Activated CD4-positive, CD25-positive, alpha-beta regulatory T cell treated with anti-CD3 and anti-CD28 coated beads, Interleukin-2, amount 50 U/mL, for 72 hours (primary cell): ENCODE measurements around the gene SEMA5A.

Source experiments
- DNase-seq: peaks from one replicate; pipeline ENCODE4 v3.0.0; 2021

The SEMA5A gene, protein sequence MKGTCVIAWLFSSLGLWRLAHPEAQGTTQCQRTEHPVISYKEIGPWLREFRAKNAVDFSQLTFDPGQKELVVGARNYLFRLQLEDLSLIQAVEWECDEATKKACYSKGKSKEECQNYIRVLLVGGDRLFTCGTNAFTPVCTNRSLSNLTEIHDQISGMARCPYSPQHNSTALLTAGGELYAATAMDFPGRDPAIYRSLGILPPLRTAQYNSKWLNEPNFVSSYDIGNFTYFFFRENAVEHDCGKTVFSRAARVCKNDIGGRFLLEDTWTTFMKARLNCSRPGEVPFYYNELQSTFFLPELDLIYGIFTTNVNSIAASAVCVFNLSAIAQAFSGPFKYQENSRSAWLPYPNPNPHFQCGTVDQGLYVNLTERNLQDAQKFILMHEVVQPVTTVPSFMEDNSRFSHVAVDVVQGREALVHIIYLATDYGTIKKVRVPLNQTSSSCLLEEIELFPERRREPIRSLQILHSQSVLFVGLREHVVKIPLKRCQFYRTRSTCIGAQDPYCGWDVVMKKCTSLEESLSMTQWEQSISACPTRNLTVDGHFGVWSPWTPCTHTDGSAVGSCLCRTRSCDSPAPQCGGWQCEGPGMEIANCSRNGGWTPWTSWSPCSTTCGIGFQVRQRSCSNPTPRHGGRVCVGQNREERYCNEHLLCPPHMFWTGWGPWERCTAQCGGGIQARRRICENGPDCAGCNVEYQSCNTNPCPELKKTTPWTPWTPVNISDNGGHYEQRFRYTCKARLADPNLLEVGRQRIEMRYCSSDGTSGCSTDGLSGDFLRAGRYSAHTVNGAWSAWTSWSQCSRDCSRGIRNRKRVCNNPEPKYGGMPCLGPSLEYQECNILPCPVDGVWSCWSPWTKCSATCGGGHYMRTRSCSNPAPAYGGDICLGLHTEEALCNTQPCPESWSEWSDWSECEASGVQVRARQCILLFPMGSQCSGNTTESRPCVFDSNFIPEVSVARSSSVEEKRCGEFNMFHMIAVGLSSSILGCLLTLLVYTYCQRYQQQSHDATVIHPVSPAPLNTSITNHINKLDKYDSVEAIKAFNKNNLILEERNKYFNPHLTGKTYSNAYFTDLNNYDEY

DNA sequence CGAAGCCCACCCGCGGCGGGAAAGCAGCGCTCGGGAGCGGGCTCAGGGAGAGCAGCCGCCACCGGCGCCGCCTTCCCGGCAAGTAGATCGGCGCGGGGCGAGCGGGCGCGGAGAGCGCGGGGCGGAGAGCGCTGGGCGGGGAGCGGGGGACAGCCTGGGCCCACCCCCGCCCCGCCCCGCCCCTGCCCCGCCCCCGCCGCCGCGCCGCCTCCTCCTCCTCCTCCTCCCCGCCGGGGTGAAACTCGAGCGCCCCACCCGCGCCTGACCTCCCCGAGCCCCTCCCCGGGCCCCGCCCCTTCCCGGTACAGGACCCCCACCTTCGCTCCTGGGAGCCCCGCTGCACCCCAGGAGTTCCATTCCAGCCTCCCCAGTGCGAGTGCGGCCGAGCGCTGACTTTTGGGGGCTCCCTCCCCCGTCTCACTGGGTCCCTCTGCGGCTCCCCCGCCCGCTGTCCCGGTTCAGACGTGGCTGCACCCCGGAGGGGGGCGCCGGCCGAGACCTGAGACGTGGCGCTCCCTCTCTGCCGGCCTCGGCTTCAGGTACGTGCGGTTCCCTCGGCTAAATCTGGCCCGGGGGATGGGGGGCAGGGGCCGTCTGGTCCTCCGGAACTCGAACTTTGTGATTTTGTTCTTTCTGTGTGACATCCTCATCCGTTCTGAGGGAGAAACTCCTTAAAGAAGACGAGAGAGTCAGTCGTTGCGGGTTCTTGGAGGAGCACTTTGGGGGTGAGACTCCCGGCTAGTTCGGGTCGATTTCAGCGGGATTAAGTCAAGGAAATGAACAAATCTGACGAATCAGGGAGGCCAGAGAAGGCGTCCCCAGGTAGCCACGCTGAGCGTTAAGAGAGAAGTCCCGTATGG, at the start of gene SEMA5A:
SEMA5A (minus strand) TSS at position 84 of the 860 bp plus-strand sequence. CDS start 166,129 bp downstream, outside the sequence.
- DNase-seq = no peak

DNA sequence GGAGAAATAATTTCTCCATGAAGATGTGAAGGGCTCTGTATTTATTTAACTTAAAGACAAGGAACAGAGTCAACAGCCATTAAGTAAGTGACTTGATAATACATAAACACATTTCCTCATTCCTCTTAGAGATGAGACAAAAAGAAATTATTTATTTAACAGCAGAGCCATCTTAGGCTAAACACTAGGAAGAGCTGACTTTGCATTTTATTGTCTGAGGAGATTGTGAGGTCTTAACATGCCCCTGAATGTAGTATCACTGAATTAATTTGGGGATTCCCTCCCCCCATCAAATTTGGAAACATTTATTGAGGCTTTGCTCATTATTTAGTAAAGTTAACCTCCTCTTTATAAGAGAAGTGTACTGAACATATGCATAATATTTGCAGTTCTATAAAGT, 49.0 kb upstream of the SEMA5A start:
- DNase-seq = no peak

DNA sequence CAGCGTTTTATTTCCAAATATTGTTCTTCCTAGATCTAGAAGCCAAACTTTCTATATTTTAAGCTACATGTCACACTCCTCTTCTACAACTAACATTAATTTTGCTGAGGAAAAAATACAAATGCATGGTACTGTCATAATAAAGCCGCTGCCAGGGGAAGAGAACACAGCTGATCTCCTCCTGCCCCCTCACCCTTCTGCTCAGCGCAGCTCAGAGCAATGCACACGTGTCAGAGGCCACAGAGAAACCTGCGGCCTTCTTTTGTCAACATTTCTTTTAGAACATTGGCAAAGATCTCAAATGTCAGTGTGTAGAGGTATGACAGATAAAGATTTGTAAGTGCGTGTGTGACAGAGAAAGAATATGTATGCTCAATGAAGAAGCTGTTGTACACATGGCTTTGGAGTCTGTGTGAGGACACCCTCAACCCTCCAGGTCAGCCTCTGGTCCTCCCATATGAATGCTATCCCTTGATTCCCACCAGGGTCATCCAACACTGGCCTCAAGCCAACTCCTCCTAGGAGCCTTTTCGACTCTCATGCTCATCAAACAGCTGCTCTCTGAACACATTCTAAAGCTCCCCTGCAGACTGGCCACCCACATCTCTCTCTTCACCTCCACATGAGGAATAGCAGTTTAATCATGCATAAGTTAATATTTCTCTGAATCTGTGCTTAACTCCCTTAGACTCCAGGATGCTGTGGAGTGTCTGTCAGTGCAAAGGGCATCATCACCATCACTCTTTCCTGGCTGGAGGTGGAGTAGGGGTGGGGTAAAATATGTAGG, 43.4 kb upstream of the SEMA5A start:
- no peak for DNase-seq

DNA sequence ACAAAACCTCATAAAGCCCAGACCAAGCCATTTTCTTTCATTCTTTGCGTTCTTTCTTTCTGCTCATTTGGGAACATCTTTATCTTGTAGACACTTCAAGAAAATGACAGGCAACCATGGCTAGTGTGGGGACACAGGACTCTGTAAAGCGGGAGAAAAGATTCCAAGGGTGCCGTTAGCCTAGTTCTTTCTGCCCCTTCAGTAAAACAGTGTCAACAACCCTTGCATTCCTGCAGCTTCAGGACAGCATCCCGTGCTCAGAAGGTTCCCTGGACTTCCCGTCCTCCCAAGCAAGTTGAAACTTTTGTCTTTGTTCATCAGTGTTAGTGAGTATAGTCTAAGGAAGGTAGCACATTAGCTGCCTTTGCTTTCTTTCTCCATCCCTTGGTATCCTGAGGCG, 42.4 kb upstream of the SEMA5A start:
- DNase-seq = no peak

DNA sequence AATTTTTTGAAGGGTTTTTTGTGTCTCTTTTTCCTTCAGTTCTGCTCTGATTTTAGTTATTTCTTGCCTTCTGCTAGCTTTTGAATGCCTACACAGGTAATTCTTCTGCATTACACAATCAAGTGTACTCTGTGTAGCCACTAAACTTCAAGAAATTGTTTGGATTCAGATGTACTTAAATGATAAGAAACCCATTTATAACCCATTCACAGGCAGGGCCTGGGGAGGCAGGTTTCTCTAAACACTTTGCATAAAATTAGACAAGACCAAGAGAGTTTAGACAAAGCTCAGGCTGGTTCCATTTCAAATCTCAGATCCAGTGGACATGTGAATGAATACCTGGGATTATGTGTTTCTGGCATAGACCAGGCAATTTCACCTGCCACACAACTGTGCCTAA, 41.3 kb upstream of the SEMA5A start:
- no peak for DNase-seq

DNA sequence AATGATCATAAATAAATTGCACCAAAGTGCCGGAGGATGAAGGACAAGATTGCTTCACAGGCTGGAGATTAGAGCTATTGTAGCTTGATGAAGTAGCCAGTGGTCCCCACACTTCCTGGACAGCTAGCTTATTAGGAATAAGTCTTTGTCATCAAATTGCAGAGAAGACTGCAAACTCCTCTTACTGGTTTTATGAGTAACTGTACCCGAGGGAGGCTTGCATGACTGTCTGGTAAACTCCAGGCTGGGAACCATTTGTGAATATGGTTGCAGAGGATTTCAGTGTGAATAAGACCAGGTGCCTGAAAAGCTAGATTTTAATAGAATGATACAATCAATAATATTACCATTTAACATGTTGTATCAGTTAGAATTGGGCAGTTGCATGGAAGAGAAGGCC, 36.5 kb upstream of the SEMA5A start:
- no peak for DNase-seq

DNA sequence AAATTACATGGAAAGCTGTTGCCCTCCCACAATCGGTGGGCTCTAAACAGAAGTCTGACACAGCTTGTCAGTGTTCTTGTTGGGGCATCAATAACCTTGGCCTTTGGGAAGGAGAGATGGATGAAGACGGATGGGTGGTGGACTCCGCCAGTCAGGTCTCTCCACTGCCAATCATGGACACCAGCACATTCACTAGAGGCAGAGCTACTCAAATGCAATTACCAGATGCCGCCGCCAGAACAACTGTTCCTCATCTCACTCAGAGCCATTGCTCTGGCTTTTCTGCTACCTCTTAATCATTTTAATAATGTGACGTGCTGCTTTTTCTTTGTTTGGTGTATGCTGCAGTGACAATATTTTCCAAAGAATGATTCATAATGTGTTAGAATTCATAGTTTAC, 27.9 kb upstream of the SEMA5A start:
- no peak for DNase-seq

DNA sequence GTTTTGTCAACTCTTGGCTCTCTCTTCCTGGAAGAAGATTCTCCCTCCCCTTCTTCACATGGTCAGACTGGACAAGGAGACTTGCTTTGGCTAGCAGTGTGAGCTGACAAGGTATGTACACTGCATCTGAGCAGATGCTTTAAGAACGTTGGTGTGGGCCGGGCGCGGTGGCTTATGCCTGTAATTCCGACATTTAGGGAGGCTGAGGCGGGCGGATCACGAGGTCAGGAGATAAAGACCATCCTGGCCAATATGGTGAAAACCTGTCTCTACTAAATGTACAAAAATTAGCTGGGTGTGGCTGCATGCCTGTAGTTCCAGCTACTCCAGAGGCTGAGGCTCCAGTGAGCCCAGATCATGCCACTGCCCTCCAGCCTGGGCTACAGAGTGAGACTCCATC, 26.4 kb upstream of the SEMA5A start:
- DNase-seq = no peak

DNA sequence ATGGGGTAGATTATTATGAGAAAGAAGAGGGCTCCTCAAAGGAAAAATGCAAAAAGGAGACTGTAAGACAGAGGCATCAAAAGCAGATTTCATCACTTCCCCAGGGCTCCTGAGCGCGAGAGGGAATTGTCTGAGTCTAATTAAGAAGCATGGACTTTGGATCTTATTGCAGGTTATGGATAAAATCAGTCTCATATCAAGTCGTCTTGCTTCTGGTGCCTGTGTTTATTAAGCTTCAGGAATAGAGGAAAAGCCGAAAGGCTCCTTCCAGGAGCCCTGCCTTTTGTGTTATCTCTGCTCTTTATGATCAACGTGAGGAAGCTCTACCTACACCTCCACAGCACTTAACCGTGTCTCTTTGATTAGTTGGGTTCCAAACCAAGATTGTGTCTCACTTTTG, 25.0 kb upstream of the SEMA5A start:
- DNase-seq = no peak

DNA sequence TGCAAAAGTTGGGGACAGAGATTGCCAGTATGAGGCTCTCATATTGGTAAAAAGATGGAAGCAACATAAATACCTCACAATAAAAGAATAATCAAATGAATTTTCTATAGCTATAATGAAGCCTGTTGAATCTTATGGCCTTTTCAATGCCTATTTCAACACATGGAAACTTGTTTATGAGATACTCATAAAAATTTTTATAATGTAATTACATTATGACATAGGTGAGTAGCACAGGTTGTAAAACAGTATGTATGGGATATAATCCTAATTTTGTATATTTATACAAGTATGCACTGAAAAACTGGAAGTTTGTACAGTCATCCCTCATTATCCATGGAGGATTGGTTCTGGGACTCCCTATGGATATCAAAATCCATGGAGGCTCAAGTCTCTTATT, 21.2 kb upstream of the SEMA5A start:
- DNase-seq = no peak

DNA sequence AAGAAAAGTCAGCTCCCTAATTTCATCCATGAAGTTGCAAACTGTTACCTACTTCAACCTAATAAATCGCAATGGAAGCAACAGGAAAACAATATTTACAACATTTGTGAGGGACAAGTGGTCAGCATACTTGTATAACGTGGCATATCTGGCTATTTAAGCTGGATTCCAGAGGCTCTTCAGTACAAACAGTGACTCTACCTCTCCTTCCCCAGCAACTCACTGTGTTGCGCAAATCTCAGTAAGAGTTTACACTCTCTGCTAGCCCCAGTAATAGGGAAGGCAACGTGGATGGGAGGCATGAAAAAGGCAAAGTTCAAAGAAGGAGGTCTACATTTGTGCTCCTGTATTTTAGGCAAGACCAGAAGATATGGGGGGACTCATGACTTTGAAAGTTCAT, 18.9 kb upstream of the SEMA5A start:
- no peak for DNase-seq

DNA sequence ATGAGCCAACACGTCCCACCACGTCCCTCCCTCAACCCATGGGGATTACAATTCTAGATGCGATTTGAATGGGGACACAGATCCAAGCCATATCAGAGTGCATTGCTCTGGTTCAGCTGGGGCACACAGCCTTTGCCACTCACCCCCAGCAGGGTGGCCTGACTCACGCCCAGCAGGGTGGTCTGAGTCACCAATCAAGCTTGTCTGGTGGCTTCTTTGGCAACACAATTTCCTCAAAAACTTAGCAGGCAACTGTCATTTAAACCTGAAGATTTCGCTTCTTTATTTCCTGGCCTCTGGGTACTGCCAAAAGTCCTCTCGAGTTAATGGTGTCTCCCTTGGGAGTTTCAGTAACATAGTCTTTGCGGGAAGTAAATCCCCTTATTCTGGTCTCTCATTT, 16.3 kb upstream of the SEMA5A start:
- DNase-seq = no peak

DNA sequence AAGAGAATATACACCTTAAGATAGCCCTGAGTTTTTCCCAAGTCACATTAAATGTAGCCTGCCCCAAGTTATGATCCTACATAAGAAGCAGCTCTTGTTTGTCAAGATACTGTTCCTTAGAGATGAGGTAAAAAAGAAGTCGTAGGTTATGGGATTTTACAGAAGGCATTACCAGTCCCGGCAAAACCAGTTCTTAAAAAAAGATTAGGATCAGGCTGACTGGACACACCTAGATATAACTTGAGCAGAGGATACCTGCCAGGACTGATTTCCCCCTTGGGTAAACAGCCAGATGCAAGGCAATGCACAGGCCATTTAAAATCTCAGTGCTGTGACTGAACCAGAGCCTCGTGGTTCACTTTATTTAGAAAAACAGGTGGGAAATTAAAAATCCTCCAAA, 14.1 kb upstream of the SEMA5A start:
- no peak for DNase-seq

DNA sequence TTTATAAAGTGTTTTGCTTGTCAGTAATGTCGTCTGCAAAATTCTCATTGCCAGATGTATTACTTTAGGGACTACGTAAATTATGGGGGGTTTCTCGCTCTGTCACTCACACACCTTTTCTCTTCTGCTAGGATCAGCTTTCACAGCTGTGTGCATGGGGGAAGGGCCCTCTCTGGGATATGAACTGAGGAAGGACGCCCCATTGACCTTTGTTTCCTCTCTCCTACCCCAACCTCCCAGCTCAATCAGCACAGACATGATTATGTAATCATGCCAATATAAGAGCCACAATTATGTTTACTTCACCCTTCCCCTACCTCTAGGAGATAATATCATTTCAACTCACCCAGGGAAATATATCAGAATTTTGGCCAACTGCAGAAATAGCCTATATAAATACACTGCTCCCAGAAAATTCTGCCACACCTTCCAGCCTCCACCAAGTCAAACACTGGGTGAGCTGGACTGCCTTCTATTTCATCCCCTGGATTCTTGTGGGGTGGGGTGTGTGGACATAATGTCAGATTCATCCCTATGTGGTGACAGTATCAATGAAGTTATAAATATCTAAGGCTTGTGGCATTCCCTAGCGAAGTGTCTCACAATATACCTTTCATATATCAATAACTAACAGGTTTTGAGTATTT, 12.6 kb upstream of the SEMA5A start:
- no peak for DNase-seq

DNA sequence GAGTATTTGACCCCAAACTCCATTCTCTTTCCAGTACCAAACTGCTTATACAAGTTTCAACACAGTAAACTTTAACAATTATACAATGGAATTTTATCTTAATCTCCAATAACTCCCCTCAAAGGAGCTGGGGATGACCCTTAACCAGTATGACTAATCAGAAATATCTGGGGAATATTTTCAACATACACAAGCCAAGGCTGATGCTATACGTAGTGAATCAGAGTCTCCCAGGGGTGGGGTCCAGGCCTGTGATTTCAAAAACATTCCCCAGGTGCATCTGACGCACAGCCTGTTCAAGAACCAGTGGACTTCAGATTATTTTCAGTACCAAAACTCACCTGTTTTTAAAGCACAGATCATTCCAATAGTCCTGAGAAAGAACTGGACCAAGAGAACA, 11.8 kb upstream of the SEMA5A start:
- no peak for DNase-seq

DNA sequence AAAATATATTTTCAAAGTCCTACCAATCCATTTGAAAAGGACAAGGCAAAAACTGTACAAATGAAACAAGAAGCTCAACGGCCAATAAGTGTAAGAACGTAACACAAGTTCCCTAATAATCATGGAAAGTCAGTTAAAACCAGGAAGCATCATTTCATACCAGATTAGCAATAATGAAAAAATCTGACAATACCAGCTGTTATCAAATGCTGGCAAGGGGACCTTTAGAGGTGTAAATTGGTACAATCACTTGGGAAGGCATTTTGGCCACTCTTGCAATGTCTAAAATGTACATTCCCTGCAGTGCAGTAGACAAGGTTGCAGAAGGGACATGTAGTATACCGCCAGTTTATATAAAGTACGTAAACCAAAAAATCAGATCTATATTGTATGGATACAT, 10.1 kb upstream of the SEMA5A start:
- DNase-seq = no peak

DNA sequence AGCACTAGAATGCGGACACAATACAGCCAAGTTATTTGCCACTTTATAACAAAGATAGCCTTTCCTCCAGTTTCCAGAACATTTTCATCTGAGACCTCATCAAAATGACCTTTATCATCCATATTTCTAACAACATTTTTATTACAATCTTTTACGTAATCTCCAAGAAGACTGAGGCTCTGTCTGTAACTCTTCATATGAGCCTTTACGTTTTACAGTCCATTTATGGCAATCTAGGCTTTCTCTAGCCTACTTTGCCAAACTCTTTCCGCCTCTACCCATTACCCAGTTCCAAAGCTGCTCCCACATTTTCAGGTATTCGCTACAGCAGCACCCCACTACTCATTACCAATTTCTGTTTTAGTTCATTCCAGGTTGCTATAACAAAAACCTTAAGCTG, 8.2 kb upstream of the SEMA5A start:
- no peak for DNase-seq

DNA sequence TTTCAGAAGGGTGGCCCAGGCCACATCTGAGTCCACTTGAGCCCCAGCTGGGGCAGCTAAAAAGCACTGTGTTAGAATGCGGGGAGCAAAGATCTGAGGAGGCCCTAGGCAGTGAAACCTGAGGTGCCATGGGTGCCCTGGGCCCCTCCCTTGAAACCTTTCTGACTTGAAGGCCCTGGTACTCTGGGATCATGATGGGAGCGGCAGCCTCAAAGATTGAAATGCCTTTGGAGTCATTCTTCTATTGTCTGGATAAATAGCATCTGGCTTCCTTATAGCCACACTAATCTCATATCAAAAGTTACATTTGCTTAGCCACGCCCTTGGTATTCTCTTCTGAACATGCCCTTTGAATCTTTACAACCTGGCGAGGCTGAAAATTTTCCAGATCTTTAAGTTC, 7.7 kb upstream of the SEMA5A start:
- DNase-seq = no peak

DNA sequence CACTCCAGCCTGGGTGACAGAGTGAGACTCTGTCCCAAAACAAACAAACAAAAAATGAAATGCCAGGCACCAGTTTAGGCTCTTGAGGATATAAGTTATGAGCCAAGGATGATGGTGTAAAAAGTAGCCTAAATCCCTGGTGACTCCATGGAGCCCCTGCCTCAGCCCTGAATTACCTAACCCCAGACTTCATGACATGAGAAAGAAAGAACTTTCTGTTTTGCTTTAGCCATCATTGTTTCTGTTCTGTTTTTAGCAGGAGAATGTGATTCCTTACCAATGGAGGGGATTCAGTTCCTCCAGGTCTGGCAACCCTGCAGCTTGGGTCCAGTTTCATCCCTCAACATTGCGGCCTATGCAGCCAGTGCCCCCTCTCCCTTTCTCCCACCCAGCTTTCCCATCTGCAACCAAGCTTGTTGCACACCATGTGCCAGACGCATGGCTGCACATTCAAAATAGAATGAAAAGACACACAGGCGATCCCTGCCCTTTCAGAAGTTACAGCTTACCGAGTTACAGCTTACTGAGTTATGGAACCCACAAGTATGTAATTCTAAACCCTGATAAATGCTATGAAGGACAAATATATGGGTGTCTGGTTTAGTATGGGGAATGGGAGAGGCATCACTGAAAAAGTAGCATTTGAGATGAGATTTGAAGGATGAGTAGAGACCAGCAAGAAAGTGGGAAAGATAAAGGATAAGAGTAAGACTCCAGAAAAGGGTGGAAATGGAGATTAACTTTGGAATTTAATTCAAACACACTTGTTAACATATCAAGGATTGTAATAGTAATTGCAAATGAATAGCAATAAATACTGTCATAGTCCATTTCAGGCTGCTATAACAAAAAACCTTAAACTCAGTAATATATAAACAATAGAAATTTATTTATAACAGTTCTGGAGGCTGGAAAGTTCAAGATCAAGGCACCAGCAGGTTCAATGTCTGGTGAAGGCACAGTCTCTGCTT, 6.0 kb upstream of the SEMA5A start:
- no peak for DNase-seq

DNA sequence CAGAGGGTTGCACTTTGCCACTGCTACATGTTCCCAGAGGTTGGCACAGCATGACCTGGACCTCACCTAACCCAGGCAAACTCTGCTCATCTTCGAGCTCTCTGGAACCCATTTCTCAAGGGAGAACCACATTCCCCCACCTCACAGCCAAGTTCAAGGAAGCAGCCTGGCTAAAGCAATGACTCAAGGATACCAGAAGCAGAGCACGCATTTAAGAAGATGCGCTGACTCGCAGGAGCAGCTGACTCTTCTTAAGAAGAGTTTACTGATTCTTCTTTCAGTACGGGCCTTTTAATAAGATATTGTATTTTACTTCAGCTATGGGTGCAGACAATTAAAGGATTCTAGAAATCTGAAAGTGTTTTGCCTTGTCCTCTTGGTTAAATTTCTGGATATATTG, 4.1 kb upstream of the SEMA5A start:
- DNase-seq = no peak
